ENCODE data around the gene RALA.
"Not testable (repeated sequence)": the region's sequence is repeated elsewhere in the genome, so short reads cannot be mapped to it uniquely, and the experiment has no call there.

The RALA gene

GRCh38 chr7:39733881-39734632 is 110.7 kb downstream of the RALA start:
- no peak for DNase-seq

- DNase-seq: no peak
Measured at GRCh38 chr7:39734633-39735004, 111.2 kb downstream of the RALA start.

GRCh38 chr7:39735903-39736302 is 112.5 kb downstream of the RALA start:
- no peak for DNase-seq

- no peak for DNase-seq
Measured at GRCh38 chr7:39741942-39742623, 118.7 kb downstream of the RALA start.

- DNase-seq: no peak
Measured at GRCh38 chr7:39744620-39745019, 121.2 kb downstream of the RALA start.

- no peak for DNase-seq
Measured at GRCh38 chr7:39745320-39745719, 121.9 kb downstream of the RALA start.

GRCh38 chr7:39746103-39746819 is 122.9 kb downstream of the RALA start:
- DNase-seq: no peak

GRCh38 chr7:39749177-39749576 is 125.8 kb downstream of the RALA start:
- DNase-seq: no peak

- no peak for DNase-seq
Measured at GRCh38 chr7:39749717-39750116, 126.3 kb downstream of the RALA start.

GRCh38 chr7:39750253-39751077 is 127.1 kb downstream of the RALA start:
- DNase-seq: no peak

GRCh38 chr7:39753237-39753636 is 129.9 kb downstream of the RALA start:
- not testable (repeated sequence) for DNase-seq

GRCh38 chr7:39753823-39754325 is 130.5 kb downstream of the RALA start:
- no peak for DNase-seq

- no peak for DNase-seq
Measured at GRCh38 chr7:39754326-39755120, 131.2 kb downstream of the RALA start.

- no peak for DNase-seq
Measured at GRCh38 chr7:39757604-39758003, 134.2 kb downstream of the RALA start.
